ENCODE measurements around the gene ADAMTSL5.
"Not testable (repeated sequence)": the region's sequence is repeated elsewhere in the genome, so short reads cannot be mapped to it uniquely, and the experiment has no call there.

The ADAMTSL5 gene

GRCh38 chr19:1481224-1481892 is 31.5 kb downstream of the ADAMTSL5 start:
- no peak for DNase-seq (ENCODE audit: low read depth)
- no peak overlapping the region for H3K9ac ChIP-seq (ENCODE audit: low read length)
- no peaks in the 10 kb centered on the region for H3K27me3 ChIP-seq (replicated peaks; ENCODE audit: control insufficient read depth, insufficient read depth, low read length)
- H3K4me1 ChIP-seq (ENCODE audit: control insufficient read depth, insufficient read depth, low read length): peaks cover 4% of the 10 kb centered on the region
- H3K9me3 ChIP-seq (ENCODE audit: control insufficient read depth, low read length): no peaks in the 10 kb centered on the region
- H3K36me3 ChIP-seq (ENCODE audit: control insufficient read depth, insufficient read depth, low read length, severe bottlenecking): no peaks in the 10 kb centered on the region
- no peak overlapping the region for H3K4me3 ChIP-seq (ENCODE audit: low read length)

GRCh38 chr19:1478934-1479707 is 33.7 kb downstream of the ADAMTSL5 start, which contains the start of gene C19orf25:
TSS of gene C19orf25 (minus strand) at chr19:1479215. CDS start at chr19:1478903, 312 bp downstream.
- Histone ChIP-seq H3K27me3 (replicated peaks; ENCODE audit: control insufficient read depth, insufficient read depth, low read length) (no peaks in the 10 kb centered on the region), H3K4me3 (ENCODE audit: low read length) (peak within 1 kb of the TSS; percentile 93), H3K9me3 (ENCODE audit: control insufficient read depth, low read length) (no peaks in the 10 kb centered on the region), H3K4me1 (ENCODE audit: control insufficient read depth, insufficient read depth, low read length) (peaks cover 9% of the 10 kb centered on the region), H3K9ac (ENCODE audit: low read length) (peak within 1 kb of the TSS; percentile 75), H3K36me3 (ENCODE audit: control insufficient read depth, insufficient read depth, low read length, severe bottlenecking) (peaks cover 4% of the 10 kb centered on the region)
- peak; percentile 98 for DNase-seq (ENCODE audit: low read depth)

GRCh38 chr19:1477056-1477455 is 35.8 kb downstream of the ADAMTSL5 start:
- H3K27me3 ChIP-seq (replicated peaks; ENCODE audit: control insufficient read depth, insufficient read depth, low read length); H3K9me3 ChIP-seq (ENCODE audit: control insufficient read depth, low read length); DNase-seq (ENCODE audit: low read depth); H3K9ac ChIP-seq (ENCODE audit: low read length); H3K36me3 ChIP-seq (ENCODE audit: control insufficient read depth, insufficient read depth, low read length, severe bottlenecking); H3K4me3 ChIP-seq (ENCODE audit: low read length): not testable (repeated sequence)
- peaks cover 11% of the 10 kb centered on the region for H3K4me1 ChIP-seq (ENCODE audit: control insufficient read depth, insufficient read depth, low read length)

- no peaks in the 10 kb centered on the region for H3K9me3 ChIP-seq (ENCODE audit: control insufficient read depth, low read length)
- peaks cover 13% of the 10 kb centered on the region for H3K4me1 ChIP-seq (ENCODE audit: control insufficient read depth, insufficient read depth, low read length)
- peaks cover 9% of the 10 kb centered on the region for H3K27me3 ChIP-seq (replicated peaks; ENCODE audit: control insufficient read depth, insufficient read depth, low read length)
- no peak overlapping the region for H3K9ac ChIP-seq (ENCODE audit: low read length)
- H3K36me3 ChIP-seq (ENCODE audit: control insufficient read depth, insufficient read depth, low read length, severe bottlenecking): peaks cover 4% of the 10 kb centered on the region
- no peak overlapping the region for H3K4me3 ChIP-seq (ENCODE audit: low read length)
- no peak for DNase-seq (ENCODE audit: low read depth)
Observed at GRCh38 chr19:1475751-1476437, 36.9 kb downstream of the ADAMTSL5 start.

- Histone ChIP-seq H3K4me3 (ENCODE audit: low read length) (no peak overlapping the region), H3K9me3 (ENCODE audit: control insufficient read depth, low read length) (no peaks in the 10 kb centered on the region), H3K27me3 (replicated peaks; ENCODE audit: control insufficient read depth, insufficient read depth, low read length) (peaks cover 9% of the 10 kb centered on the region), H3K9ac (ENCODE audit: low read length) (no peak overlapping the region), H3K4me1 (ENCODE audit: control insufficient read depth, insufficient read depth, low read length) (peaks cover 22% of the 10 kb centered on the region), H3K36me3 (ENCODE audit: control insufficient read depth, insufficient read depth, low read length, severe bottlenecking) (peaks cover 4% of the 10 kb centered on the region)
- no peak for DNase-seq (ENCODE audit: low read depth)
Observed at GRCh38 chr19:1474765-1475351, 38.0 kb downstream of the ADAMTSL5 start.

GRCh38 chr19:1474011-1474764 is 38.6 kb downstream of the ADAMTSL5 start:
- Histone ChIP-seq H3K9ac (ENCODE audit: low read length) (no peak overlapping the region), H3K9me3 (ENCODE audit: control insufficient read depth, low read length) (no peaks in the 10 kb centered on the region), H3K4me3 (ENCODE audit: low read length) (no peak overlapping the region), H3K4me1 (ENCODE audit: control insufficient read depth, insufficient read depth, low read length) (peaks cover 22% of the 10 kb centered on the region), H3K27me3 (replicated peaks; ENCODE audit: control insufficient read depth, insufficient read depth, low read length) (peaks cover 9% of the 10 kb centered on the region), H3K36me3 (ENCODE audit: control insufficient read depth, insufficient read depth, low read length, severe bottlenecking) (peaks cover 4% of the 10 kb centered on the region)
- DNase-seq (ENCODE audit: low read depth): no peak

GRCh38 chr19:1473085-1473851 is 39.6 kb downstream of the ADAMTSL5 start:
- Histone ChIP-seq H3K9ac (ENCODE audit: low read length) (no peak overlapping the region), H3K27me3 (replicated peaks; ENCODE audit: control insufficient read depth, insufficient read depth, low read length) (peaks cover 11% of the 10 kb centered on the region), H3K36me3 (ENCODE audit: control insufficient read depth, insufficient read depth, low read length, severe bottlenecking) (peaks cover 4% of the 10 kb centered on the region), H3K4me3 (ENCODE audit: low read length) (no peak overlapping the region), H3K9me3 (ENCODE audit: control insufficient read depth, low read length) (no peaks in the 10 kb centered on the region), H3K4me1 (ENCODE audit: control insufficient read depth, insufficient read depth, low read length) (peaks cover 22% of the 10 kb centered on the region)
- DNase-seq (ENCODE audit: low read depth): no peak

- H3K36me3 ChIP-seq (ENCODE audit: control insufficient read depth, insufficient read depth, low read length, severe bottlenecking): peaks cover 4% of the 10 kb centered on the region
- no peak for DNase-seq (ENCODE audit: low read depth)
- H3K9me3 ChIP-seq (ENCODE audit: control insufficient read depth, low read length): no peaks in the 10 kb centered on the region
- H3K4me1 ChIP-seq (ENCODE audit: control insufficient read depth, insufficient read depth, low read length): peaks cover 19% of the 10 kb centered on the region
- peaks cover 13% of the 10 kb centered on the region for H3K27me3 ChIP-seq (replicated peaks; ENCODE audit: control insufficient read depth, insufficient read depth, low read length)
- no peak overlapping the region for H3K4me3 ChIP-seq (ENCODE audit: low read length)
- no peak overlapping the region for H3K9ac ChIP-seq (ENCODE audit: low read length)
Observed at GRCh38 chr19:1472231-1473084, 40.4 kb downstream of the ADAMTSL5 start.

GRCh38 chr19:1471515-1472160 is 41.2 kb downstream of the ADAMTSL5 start:
- peaks cover 4% of the 10 kb centered on the region for H3K36me3 ChIP-seq (ENCODE audit: control insufficient read depth, insufficient read depth, low read length, severe bottlenecking)
- H3K27me3 ChIP-seq (replicated peaks; ENCODE audit: control insufficient read depth, insufficient read depth, low read length): peaks cover 13% of the 10 kb centered on the region
- H3K9ac ChIP-seq (ENCODE audit: low read length): no peak overlapping the region
- H3K9me3 ChIP-seq (ENCODE audit: control insufficient read depth, low read length): no peaks in the 10 kb centered on the region
- no peak for DNase-seq (ENCODE audit: low read depth)
- H3K4me1 ChIP-seq (ENCODE audit: control insufficient read depth, insufficient read depth, low read length): peaks cover 19% of the 10 kb centered on the region
- H3K4me3 ChIP-seq (ENCODE audit: low read length): no peak overlapping the region
